OCI-LY1 (cell line): ENCODE data around the gene ENTREP3.
A peak's percentile ranks its signal among the peaks of the same experiment; 100 is the strongest.
"Not testable (repeated sequence)": the region's sequence is repeated elsewhere in the genome, so short reads cannot be mapped to it uniquely, and the experiment has no call there.

Source experiments
- H2AFZ ChIP-seq: fragments of 200-600 bp; sonication (generic), shearing (Covaris generic); 2 replicates; pipeline ENCODE4 v1.6.0; 2014; ENCODE audit warnings: antibody characterized with exemption, mild to moderate bottlenecking, low read length
- H3F3A ChIP-seq: fragments of 200-600 bp; sonication (generic), shearing (Covaris generic); 2 replicates; pipeline ENCODE4 v1.6.0; 2014; ENCODE audit warnings: mild to moderate bottlenecking, antibody characterized with exemption, low read length, moderate library complexity; ENCODE audit not compliant: insufficient read depth
- H3K27ac ChIP-seq: fragments of 200-600 bp; sonication (generic); 2 replicates; pipeline ENCODE4 v1.5.1; 2014; ENCODE audit warnings: low read length, mixed run types, mild to moderate bottlenecking, low read depth; ENCODE audit not compliant: poor library complexity, severe bottlenecking
- H3K27me3 ChIP-seq: fragments of 200-600 bp; sonication (generic); 2 replicates; pipeline ENCODE4 v1.6.0; 2014; ENCODE audit warnings: antibody characterized with exemption, mild to moderate bottlenecking, low read length, moderate library complexity; ENCODE audit not compliant: insufficient read depth
- H3K36me3 ChIP-seq: fragments of 200-600 bp; sonication (generic); 2 replicates; pipeline ENCODE4 v1.6.1; 2014; ENCODE audit warnings: mild to moderate bottlenecking, antibody characterized with exemption, low read length, moderate library complexity, mixed read lengths; ENCODE audit not compliant: insufficient read depth
- H3K4me1 ChIP-seq: fragments of 200-600 bp; sonication (generic); 2 replicates; pipeline ENCODE4 v1.5.1; 2014; ENCODE audit warnings: mild to moderate bottlenecking, low read length, moderate library complexity; ENCODE audit not compliant: insufficient read depth, severe bottlenecking
- H3K4me2 ChIP-seq: fragments of 200-600 bp; sonication (generic), shearing (Covaris generic); 2 replicates; pipeline ENCODE4 v1.6.1; 2014; ENCODE audit warnings: low read length
- H3K4me3 ChIP-seq: fragments of 200-600 bp; sonication (generic); 2 replicates; pipeline ENCODE4 v1.5.1; 2014; ENCODE audit warnings: low read length, low read depth, mild to moderate bottlenecking, mixed read lengths; ENCODE audit not compliant: poor library complexity, severe bottlenecking
- H3K79me2 ChIP-seq: fragments of 200-600 bp; shearing (Covaris generic); 2 replicates; pipeline ENCODE4 v1.6.1; 2016; ENCODE audit warnings: mixed run types, low read length, mixed read lengths; ENCODE audit not compliant: insufficient read depth
- H3K9ac ChIP-seq: fragments of 200-600 bp; sonication (generic), shearing (Covaris generic); 2 replicates; pipeline ENCODE4 v1.6.1; 2014; ENCODE audit warnings: mild to moderate bottlenecking, low read length, mixed read lengths
- H3K9me2 ChIP-seq: fragments of 200-600 bp; sonication (generic), shearing (Covaris generic); 2 replicates; pipeline ENCODE4 v1.6.1; 2014; ENCODE audit warnings: low read depth, mild to moderate bottlenecking, low read length, mixed read lengths
- H3K9me3 ChIP-seq: fragments of 200-600 bp; shearing (Covaris generic); 2 replicates; pipeline ENCODE4 v1.6.1; 2014; ENCODE audit warnings: low read length, mixed read lengths
- H4K20me1 ChIP-seq: fragments of 200-600 bp; sonication (generic), shearing (Covaris generic); 2 replicates; pipeline ENCODE4 v1.6.0; 2016; ENCODE audit warnings: mild to moderate bottlenecking, low read length; ENCODE audit not compliant: insufficient read depth
- CTCF ChIP-seq: fragments of 200-600 bp; sonication (generic), shearing (Covaris generic); IDR thresholded peaks from 2 replicates; pipeline ENCODE4 v1.5.1; 2017; ENCODE audit warnings: mild to moderate bottlenecking, antibody characterized with exemption, low read length, moderate library complexity, mixed read lengths
- EZH2 ChIP-seq: fragments of 200-600 bp; sonication (generic), shearing (Covaris generic); IDR thresholded peaks from 2 replicates; pipeline ENCODE4 v1.8.0; 2017; ENCODE audit warnings: borderline replicate concordance, mixed run types, mild to moderate bottlenecking, antibody characterized with exemption, low read length, moderate library complexity, mixed read lengths

Gene ENTREP3

GRCh38 chr1:155250633-155251449, 4.4 kb downstream of the ENTREP3 start:
- peak overlapping the region; percentile 84 for H3K4me2 ChIP-seq
- peaks cover 6% of the 10 kb centered on the region; the same call in 1 of the 2 replicates for H3F3A ChIP-seq
- no peaks in the 10 kb centered on the region for H3K36me3 ChIP-seq
- H3K9ac ChIP-seq = peak overlapping the region; percentile 70
- no peaks in the 10 kb centered on the region for H3K9me2 ChIP-seq
- H3K4me3 ChIP-seq = peak overlapping the region; percentile 65
- H3K27ac ChIP-seq = peak overlapping the region; percentile 54
- no peaks in the 10 kb centered on the region for H3K27me3 ChIP-seq
- no peak overlapping the region for H2AFZ ChIP-seq
- H3K4me1 ChIP-seq = peaks cover 47% of the 10 kb centered on the region
- no peaks in the 10 kb centered on the region for H3K9me3 ChIP-seq
- H4K20me1 ChIP-seq = no peaks in the 10 kb centered on the region
- TF ChIP-seq EZH2 (no peak), CTCF (peak; percentile 99)
- H3K79me2 ChIP-seq = no peaks in the 10 kb centered on the region

- Histone ChIP-seq H3K36me3 (no peaks in the 10 kb centered on the region), H3K27me3 (no peaks in the 10 kb centered on the region), H3K79me2 (no peaks in the 10 kb centered on the region), H2AFZ (no peak overlapping the region), H3K9ac (peak overlapping the region; percentile 70), H3K4me1 (peaks cover 47% of the 10 kb centered on the region), H3K4me3 (peak overlapping the region; percentile 65), H4K20me1 (no peaks in the 10 kb centered on the region), H3K27ac (peak overlapping the region; percentile 55), H3K4me2 (peak overlapping the region; percentile 84), H3F3A (peaks cover 6% of the 10 kb centered on the region; the same call in 1 of the 2 replicates), H3K9me3 (no peaks in the 10 kb centered on the region), H3K9me2 (no peaks in the 10 kb centered on the region)
- TF ChIP-seq CTCF (no peak), EZH2 (no peak)
Measured at GRCh38 chr1:155250246-155250632, 5.0 kb downstream of the ENTREP3 start.

- no peak overlapping the region for H3K4me2 ChIP-seq
- H3K79me2 ChIP-seq = no peaks in the 10 kb centered on the region
- H3K9me3 ChIP-seq = no peaks in the 10 kb centered on the region
- no peak overlapping the region for H3K9ac ChIP-seq
- peaks cover 6% of the 10 kb centered on the region; the same call in 1 of the 2 replicates for H3F3A ChIP-seq
- H3K36me3 ChIP-seq = no peaks in the 10 kb centered on the region
- H4K20me1 ChIP-seq = no peaks in the 10 kb centered on the region
- peaks cover 41% of the 10 kb centered on the region for H3K4me1 ChIP-seq
- peak overlapping the region; percentile 20 for H3K27ac ChIP-seq
- no peak for TF ChIP-seq EZH2
- no peak for TF ChIP-seq CTCF
- H3K4me3 ChIP-seq = no peak overlapping the region
- no peaks in the 10 kb centered on the region for H3K9me2 ChIP-seq
- no peaks in the 10 kb centered on the region for H3K27me3 ChIP-seq
- H2AFZ ChIP-seq = no peak overlapping the region
Measured at GRCh38 chr1:155247667-155248553, 7.4 kb downstream of the ENTREP3 start.

GRCh38 chr1:155246796-155247195, 8.5 kb downstream of the ENTREP3 start:
- H4K20me1 ChIP-seq, H3K4me3 ChIP-seq, H3K4me2 ChIP-seq, H3K9ac ChIP-seq, H2AFZ ChIP-seq, H3K36me3 ChIP-seq, H3K9me2 ChIP-seq, H3K79me2 ChIP-seq, H3K27me3 ChIP-seq, H3K9me3 ChIP-seq, H3F3A ChIP-seq: not testable (repeated sequence)
- H3K4me1 ChIP-seq = peaks cover 52% of the 10 kb centered on the region
- peak overlapping the region; percentile 20 for H3K27ac ChIP-seq
